Left hindlimb (tissue), 1 donor: ENCODE measurements around the gene MLPH.

ENCODE experiments used
- DNase-seq: peaks from one replicate; pipeline ENCODE4 v3.0.0-alpha.2; 2018

Gene MLPH

DNA sequence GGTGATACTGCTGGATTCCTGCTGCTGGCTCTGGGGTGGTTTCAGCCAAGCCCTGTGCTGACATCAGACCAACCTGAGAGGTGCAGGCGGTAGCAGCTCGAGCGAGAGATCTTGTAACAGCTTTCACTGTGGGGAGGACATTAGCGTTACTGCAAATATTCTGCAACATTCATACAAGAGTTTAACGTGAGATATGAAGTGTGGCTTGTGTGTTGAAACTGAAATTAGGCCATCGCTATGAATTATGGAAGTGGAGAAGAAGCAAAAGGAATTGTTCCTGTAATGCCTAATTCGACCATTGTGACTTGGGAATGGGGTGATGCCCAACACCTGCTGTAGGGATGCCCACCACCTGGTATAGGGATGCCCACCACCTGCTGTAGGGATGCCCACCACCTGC lies 6.5 kb upstream of the MLPH start:
- DNase-seq: no peak

DNA sequence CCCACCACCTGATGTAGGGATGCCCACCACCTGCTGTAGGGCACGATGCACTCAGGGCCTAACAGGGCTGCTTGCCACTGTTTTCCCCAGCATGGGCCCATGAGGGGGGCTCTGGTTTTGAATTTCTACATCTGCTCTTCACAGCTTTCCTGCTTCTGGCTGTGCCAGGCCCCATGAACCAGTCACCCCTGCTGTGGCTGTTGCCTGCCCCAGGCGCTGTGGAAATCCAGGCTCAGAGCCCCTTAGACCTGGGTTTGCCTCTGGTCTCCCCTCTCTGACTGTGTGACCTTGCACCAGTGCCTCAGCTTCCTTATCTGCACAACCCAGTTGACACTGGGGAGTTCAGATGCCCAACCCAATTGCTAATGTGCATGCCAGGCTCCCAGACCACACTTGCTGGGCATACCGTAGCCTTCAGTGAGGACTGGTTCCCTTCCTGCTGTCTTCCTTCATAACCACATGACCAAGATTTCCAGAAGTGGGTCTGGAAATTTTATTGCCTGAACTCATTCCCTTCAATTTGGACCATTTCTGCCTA lies 6.0 kb upstream of the MLPH start:
- DNase-seq: peak; percentile 24

DNA sequence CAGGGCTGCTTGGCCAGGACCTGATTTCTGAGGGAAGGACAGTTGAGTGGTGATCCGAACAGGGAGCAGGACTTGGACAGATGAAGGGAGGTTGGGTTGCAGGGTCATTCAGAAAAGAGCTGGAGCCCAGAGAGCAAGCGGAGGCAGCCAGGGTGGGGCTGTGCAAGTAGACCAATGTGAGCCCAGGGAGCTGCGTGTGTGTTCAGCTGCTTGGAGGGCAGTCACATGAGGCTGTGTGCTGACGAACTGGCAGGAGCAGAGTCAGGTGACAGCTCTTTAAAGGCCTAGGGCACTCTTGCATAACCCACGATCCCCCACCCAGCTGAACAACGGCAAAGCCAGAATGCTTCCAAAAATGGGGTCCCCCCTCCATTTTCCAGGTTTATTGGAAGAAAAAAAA lies 4.6 kb upstream of the MLPH start:
- DNase-seq: peak; percentile 42

DNA sequence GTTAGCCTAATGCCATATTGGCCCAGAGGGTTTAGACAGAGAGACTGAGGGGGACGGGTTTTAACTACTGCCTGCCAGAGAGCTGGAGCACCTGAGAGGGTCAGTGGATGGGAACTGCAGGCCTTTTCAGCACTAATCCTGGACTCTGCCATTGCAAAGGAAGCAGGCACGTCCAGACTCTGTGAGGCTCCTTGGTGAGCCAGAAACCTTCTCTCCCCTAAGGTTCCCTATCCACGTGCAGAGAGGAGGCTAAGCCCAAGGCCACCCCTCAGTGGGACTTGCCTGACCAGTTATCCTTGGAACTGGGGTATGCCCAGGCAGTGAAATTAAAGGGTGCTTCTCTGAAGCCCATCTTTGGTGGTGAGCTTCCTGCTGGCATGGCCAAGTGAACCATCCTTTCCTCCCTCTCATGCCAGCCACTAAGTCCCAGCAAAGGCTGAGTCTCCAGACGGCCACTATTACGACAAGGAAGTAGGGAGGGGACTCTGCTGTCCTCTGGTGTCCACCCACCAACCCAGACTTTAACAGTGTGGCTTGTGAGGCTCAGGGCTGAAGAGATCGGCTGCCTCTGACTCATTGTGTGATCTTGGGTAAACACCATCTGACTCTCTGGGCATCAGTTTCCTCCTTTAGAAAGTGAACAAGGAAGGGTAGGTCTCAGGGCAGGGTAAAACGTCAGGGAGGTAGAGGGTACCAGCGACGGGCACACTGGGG lies 3.9 kb upstream of the MLPH start:
- peak; percentile 25 for DNase-seq

DNA sequence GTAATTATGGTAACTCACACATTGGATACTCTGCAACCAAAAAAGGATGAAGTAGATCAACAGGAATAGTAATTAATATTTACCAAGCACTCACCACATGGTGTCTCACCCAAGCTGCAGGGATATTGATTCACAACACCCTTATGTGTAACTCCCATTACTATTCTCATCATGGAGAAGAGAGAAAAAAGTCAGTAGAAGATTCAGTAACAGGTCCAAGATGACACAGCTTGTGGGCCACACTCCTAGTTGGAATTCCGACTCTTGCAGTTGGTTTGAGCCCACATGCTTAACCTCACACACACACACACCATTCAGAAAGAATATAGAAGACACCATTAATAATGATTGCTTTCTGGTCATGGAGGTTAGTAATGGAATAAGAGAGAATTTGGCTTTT lies 1.7 kb upstream of the MLPH start:
- DNase-seq: no peak

DNA sequence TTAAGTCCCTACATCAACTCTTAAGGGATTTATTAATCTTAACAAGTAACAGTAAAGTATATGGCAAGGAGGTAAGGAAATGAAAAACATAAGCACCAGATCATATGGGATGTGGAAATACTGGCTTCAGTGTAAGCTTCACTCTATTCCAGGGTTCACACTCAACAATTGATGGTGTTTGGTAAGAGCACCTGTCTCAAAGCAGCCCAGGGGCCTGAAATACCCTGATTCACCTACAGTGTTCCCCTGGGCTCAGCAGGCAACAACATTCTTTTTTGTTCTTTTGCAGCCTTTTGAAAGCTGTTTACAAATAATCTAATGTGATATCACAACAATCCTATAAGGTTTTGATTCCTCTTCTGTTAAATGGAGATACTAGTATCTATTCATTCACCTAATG lies 1.2 kb upstream of the MLPH start:
- no peak for DNase-seq

DNA sequence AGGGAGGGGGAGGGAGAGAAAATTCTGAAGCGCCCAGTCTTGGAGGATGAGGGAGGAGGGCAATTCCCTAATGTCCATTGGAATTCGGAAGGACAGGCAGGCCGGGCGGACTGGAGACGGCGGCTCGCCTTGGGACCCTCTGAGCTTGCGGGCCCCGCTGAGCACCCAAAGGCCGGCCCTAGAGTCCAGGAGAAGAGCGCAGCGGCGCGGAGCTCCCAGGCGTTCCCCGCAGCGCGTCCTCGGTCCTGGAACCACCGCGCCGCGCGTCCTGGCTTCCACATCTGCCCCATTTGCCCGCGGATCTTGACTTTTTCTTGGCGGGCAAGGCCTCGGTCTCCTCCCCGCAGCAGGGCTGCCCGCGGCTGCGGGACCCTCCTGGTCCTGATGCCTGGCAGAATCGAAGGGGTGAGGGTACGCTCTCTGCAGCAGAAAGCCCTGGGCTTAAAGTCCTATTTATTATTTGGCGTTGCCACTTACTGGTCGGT lies 675 bp upstream of the MLPH start:
- DNase-seq: no peak

DNA sequence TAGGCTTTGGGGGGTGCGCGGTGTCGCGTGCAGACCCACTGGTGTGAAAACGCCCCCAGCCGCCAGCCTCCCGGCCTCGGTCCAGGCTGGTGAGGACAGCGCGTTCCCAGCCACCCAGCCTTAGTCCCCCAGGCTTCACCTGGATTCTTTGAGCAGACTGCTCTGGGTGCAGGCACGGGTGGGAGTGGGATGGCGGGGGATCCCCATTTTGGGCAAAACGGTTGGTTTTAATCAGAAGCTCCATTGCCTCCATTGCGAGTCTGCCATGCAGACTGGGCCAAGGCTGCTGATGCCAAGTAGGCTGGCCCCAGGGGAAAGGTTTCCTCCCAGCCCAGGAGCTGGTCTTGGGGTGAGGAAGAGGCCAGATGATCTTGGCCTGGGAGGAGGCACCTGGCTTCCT lies 445 bp downstream of the MLPH start:
- no peak for DNase-seq

DNA sequence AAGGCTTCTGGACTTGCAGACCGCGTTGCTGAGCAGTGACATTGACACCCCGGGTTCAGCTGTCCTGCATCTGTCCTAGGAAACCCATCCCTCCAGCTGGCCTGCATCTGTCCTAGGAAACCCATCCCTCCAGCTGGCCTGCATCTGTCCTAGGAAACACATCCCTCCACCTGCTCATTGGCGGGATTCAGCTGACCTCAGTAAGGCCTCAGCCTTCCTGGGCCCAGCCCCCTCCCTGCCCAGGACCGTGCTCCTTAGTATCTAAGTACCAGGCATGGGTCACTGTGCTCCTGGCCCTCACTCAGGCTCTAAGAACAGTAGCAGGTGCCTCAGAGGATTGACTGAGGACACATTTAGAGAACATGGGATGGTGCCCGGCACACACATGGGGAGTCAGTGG lies 1.2 kb downstream of the MLPH start:
- DNase-seq: no peak

DNA sequence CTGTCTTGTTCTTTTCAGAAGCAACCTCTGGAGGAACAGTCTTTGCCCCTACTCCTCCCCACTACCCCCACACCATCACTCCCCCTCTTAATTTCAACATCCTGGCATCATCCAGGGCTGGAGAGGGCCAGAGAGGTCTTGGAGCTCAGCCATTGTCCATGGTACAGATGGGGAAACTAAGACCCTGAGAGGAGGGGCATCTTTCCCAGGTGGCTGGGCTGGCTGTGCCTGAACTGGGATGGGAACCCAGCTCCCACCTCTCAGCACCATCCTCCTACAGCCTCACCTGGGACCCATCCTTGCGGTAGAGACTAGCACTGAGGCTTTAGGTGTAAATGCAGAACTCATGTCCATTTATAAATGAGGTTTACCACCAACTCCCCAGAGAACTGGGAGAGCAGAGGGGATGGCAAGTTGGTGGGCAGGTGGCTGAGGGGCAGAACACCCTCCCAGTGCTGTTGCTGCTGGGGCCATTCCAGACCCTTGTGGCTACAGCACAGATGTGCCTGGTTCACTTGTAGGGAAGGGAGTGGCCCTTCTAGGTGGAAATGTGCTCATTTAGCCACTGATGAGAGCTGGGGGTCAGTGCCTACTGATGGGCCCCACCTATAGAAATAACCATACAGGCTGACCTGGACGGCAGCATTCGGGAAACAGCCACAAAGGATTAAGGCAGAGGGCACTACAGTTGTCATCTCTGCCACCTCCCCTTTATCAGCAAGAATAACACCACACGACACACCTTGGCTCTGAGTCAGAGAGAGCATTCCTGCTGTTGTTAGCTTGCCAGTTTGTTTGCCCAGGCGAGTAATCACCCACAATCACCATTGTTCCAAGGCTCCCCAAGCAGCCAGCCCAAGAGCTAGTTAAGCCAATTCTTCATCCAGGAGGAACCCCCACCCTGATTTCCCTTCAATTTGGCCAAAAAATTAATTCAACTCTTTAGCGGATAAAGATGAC lies 2.1 kb downstream of the MLPH start:
- DNase-seq: no peak

DNA sequence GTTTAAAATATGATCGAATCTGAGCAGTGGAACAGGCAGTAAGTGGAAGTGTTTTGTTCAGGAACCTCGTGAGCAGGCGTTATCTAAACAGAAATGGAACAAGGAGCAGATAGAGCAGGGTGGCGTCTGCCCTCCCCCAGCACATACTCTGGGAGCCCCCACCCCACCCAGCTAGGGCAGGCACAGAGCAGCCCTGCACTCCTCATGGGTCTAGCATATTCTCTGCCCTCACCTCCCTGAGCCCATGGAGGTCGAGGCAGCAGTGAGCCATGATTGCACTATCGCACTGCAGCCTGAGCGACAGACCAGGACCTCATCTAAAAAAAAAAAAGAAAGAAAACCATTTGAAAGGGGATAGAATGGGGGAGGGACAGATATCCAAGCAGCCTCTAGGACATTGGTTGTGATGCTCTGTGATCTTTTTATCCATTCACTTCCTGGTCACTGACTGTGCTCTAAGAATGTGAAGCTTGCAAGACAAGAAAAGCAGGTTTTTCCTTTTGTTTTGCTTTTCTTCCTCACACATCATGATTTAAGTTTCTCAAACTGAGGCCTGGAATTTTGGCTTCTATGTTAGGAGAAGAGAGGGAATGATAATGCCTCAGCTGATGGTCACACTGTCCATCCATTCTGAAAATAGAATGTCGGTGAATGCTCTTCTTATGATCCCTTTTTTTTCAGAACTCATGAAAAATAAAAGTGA lies 3.1 kb downstream of the MLPH start:
- no peak for DNase-seq

DNA sequence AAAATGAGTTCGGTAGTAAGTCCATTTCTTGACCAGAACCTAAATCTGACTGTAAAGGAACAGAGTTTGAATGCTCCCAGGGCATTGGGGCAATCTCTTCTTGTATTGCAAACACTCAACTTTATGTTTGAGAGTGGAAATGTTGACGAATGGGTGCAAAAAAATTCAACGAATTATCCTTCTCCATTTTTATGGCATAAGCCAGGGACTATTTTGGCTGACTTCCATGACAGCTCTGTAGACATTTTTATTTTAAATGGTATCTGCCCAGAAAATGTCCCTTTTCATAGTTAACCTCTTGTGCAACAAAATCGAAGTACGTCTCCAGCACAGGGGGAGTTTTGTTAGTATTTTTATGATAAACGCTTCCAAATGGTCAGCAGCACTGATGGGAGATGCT lies 3.7 kb downstream of the MLPH start:
- DNase-seq: no peak

DNA sequence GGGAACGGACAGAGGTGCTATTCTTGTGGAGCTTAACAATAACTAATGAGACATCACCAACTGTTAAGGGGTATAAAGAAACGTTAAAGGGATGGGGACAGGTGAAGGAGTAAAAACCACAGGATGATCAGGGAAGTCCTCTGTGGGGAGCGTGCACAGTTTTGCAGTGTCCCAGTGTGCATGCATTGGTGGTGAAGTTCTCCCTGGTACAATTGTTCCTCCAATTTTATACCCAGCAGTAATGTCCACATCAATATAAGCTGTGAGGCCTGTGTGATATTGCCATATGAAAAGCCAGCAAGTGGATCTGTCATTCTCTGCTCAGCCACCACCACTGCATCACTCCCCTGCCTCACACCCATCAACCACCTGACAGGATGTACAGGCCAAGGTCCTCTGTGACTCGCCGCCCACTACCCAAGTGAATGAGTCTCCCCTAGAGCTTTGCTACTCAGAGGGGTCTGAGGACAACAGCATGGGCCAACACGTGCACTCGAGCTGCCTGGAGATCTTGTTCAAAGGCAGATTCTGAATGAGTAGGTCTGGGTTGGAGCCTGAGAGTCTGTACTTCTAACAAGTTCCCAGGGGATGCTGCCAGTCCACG lies 4.6 kb downstream of the MLPH start:
- DNase-seq: no peak

DNA sequence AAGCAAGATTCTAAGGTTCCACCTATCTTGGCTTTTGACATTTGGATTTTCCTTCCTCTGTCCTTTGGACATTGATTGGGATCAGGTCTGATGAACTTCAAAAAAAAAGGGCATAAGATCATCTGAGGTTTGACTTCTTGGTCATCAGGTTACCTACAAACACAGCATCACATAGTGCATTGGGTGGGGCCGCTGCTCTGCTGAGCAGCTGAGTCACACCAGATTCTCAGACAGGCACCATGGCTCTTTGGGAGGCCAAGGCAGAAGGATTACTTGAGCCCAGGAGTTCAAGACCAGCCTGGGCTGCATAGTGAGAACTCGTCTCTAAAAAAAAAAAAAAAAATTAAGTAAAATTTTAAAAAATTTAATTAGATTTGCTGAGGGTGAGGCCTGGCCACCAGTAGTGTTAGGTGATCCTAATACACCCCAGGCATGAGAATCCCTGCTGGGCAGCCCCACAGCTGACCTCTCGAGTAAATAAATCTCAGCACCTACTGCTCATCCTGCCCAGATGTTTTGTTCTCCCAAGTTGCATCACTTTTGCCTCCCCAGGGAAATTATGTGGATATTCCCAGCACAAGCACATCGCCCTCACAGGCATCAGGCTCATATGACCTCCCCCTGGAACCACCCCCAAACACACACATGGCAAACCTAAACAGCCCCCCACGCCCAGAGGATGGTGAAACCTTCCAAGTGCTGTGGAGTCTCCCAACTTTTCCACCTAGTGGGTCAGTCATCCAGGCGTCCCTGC lies 5.3 kb downstream of the MLPH start:
- no peak for DNase-seq

DNA sequence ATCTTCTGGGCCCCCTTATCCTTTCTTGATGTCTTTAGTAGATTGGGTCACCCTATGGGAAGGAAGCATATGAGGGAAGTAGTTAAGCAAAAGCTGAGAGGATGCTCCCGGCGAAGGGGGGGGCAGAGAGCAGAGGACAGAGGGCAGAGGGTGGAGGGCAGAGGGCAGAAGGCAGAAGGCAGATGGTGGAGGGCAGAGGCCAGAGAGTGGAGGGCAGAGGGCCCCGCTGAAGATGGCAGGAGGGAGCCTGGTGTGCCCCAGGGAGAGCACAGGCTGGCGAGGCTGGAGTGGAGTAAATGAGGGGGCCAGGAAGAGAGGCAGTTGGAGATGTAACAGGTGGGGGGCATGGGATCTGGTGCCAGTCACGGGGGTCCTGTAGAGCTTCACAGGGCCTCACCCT lies 7.0 kb downstream of the MLPH start:
- DNase-seq: no peak

DNA sequence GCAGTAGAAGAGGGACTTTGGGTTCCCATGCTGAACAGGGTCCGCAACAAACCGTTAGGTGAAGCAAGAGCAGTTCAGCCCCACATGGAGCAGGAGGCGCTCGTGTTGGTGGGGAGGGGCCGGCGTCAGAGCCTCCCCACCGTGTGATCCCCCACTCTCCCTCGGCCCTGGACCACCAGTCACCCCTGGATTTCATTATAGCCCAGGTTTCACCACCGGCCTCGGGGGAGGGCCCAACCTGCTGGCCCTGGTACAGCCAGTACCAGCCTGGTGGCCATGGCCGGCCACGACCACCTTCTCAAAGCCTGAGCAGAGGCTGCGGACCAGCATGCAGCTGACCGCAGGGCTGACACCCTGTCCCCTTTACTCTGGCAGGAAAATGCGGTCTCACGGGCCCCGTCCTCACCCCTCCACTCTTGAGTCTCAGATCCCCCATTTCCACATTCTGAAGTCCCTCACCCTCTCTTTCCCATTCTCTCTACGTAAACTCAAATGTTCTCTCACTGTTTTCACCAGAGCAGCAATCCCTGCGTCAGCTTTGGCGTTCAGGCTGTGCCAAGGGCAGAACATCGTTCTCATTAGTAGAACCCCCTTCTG lies 8.6 kb downstream of the MLPH start:
- DNase-seq: no peak

DNA sequence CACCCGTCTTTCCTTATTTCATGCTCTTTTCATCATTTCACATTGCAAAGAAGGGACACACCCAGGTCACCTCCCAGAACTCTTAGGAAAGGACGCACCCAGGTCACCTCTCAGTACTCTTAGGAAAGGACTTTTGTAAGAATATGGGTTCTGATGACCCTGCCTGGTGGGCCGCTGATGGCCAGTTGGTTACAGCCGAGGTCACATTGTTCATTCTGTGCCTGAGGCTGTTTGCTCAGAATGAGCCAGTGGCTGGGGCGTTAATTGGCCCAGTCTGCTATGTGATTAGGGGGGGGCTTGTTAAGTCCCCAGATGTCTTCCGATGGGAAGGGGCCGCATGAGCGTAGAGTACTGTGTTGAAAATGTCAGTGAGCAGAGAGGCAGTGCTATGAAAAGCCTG lies 9.4 kb downstream of the MLPH start:
- no peak for DNase-seq

DNA sequence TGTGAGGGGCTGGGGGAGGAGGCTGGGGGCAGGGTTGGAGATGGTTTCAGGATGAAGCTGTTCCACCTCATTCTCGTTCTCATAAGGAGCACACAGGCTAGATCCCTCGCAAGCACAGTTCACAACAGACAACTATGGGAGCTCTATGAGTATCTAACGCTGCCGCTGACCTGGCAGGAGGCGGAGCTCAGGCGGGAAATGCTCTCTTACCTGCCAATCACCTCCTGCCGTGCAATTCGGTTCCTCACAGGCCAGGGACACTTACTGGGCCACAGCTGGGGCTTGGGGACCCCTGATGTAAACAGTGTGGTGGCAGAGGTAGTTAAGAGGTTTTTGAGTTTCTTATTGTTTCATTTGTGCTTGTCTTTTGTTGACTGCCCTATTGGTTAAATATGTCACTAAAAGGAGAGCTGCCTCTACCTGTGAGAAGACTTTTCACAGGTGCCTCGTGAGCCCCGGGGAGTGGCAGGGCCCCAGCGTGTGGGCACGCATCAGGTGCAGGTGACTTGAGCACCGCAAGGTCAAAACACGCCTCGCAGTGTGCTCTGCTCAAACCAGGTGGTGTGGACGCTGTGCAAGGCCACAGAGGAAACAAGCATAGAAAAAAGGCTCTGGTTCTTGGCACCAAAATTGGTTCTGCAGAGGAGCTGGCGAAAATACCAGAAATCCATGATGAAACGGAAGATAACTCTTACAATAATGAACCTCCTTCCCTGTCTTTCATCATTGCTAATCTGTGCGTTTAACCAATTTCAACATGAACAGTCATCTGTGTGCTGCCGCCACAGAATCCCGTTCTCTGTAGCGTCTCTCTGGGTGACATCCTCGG lies 10.2 kb downstream of the MLPH start:
- no peak for DNase-seq

DNA sequence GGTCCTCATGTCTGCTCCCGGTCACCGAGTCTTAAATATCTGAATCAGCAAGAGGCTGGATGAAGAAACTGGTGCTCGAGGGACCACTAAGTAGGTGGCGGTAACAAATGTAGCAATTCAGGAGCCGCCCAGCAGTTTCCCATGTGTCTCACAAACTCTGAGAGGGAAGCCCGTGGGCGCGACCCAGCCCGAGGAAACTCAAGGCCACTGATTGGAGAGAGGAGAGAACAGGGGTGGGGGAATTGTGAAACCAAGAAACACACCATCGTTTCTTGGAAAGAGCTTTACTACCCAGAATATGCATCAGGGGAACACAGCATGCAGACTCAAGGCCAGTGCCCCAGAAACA lies 10.8 kb downstream of the MLPH start:
- DNase-seq: no peak

DNA sequence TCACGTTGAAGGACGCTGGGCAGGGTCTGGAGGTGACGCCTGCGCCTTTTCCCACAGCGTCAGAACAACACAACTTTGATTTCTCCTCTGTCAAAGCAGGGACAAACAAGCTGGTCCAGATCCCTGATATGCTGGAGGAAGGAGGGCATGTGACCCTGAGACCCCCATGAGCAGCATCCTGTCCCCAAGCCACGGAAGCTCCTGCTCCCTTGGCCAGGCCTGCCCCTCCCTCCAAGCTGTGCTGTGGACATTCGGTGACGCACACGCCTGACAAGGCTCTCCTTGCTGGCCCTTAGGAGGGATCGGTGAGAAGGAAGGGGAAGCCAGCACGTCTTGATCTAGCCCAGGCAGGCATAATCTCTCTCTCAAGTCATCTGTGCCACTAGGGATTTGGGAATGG lies 11.3 kb downstream of the MLPH start:
- DNase-seq: no peak
